Uterus (tissue), 4 donors: ENCODE results near the gene DDHD1. TPM values are rescaled to one million over a fixed set of nuclear protein-coding genes. Genes with fewer than 3 reads are reported as not detected.

Source experiments
- DNase-seq, 2 donors: peaks; one replicate each; pipeline ENCODE4 v3.0.0-alpha.2; 2019 to 2020
- H3K27ac ChIP-seq, 2 donors: fragments of 200-600 bp; sonication (generic); 1 replicate in 1 of 2; 2 replicates in 1 of 2; pipeline ENCODE4 v1.5.1; 2016 to 2018
- H3K27me3 ChIP-seq, 2 donors: fragments of 200-600 bp; sonication (generic); one replicate each; pipeline ENCODE4 v1.5.1; 2018 to 2019; ENCODE audit warnings: control low read depth in 1 of 2
- H3K36me3 ChIP-seq, 2 donors: fragments of 200-600 bp; sonication (generic); one replicate each; pipeline ENCODE4 v1.5.1; 2019; ENCODE audit warnings: control low read depth in 1 of 2
- H3K4me1 ChIP-seq, 2 donors: fragments of 200-600 bp; sonication (generic); one replicate each; pipeline ENCODE4 v1.5.1; 2018 to 2019; ENCODE audit warnings: control low read depth in 1 of 2
- H3K4me3 ChIP-seq, 2 donors: fragments of 200-600 bp; sonication (generic); 1 replicate in 1 of 2; 2 replicates in 1 of 2; pipeline ENCODE4 v1.5.1; 2018 to 2019; ENCODE audit warnings: mild to moderate bottlenecking in 1 of 2
- H3K9me3 ChIP-seq, 2 donors: fragments of 200-600 bp; sonication (generic); one replicate each; pipeline ENCODE4 v1.5.1; 2019; ENCODE audit warnings: control low read depth in 1 of 2
- POLR2A ChIP-seq, 2 donors: fragments of 450-650 bp; IDR thresholded peaks; one replicate each; pipeline ENCODE4 v1.6.1; 2016; ENCODE audit warnings: antibody characterized with exemption in 2 of 2, mild to moderate bottlenecking in 1 of 2, moderate library complexity in 1 of 2
- intact Hi-C: fragments of 100-400 bp; cut with DNase I; formaldehyde crosslinking; loops from one replicate; pipeline ENCODE4 v1.15.1; 2023; ENCODE audit warnings: low total_unique reads
- total RNA-seq, 4 donors: library from RNA; depleted of rRNA in 3 of 4; stranded (reverse); fragments of >200 nt in 3 of 4; gene quantifications; one replicate each; pipeline versions ENCODE4 v1.1.0 to v1.2.4, GENCODE V29; 2014 to 2023
- TF ChIP-seq, protein P1 (sequence below), 4 experiments: fragments of 200-600 bp in 2 of 4; fragments of 450-650 bp in 2 of 4; sonication (generic) in 2 of 4; IDR thresholded peaks; one replicate each; pipeline ENCODE4 v1.5.1; 2016 to 2019; ENCODE audit warnings: antibody characterized with exemption in 4 of 4, mild to moderate bottlenecking in 2 of 4, moderate library complexity in 1 of 4
- donor health status: DM: yes; HTN: yes; CAD: no.

The DDHD1 gene
- total RNA-seq, 4 donors from 2014 or later = 25.1 to 38.5 (median 30.7) TPM

DNA sequence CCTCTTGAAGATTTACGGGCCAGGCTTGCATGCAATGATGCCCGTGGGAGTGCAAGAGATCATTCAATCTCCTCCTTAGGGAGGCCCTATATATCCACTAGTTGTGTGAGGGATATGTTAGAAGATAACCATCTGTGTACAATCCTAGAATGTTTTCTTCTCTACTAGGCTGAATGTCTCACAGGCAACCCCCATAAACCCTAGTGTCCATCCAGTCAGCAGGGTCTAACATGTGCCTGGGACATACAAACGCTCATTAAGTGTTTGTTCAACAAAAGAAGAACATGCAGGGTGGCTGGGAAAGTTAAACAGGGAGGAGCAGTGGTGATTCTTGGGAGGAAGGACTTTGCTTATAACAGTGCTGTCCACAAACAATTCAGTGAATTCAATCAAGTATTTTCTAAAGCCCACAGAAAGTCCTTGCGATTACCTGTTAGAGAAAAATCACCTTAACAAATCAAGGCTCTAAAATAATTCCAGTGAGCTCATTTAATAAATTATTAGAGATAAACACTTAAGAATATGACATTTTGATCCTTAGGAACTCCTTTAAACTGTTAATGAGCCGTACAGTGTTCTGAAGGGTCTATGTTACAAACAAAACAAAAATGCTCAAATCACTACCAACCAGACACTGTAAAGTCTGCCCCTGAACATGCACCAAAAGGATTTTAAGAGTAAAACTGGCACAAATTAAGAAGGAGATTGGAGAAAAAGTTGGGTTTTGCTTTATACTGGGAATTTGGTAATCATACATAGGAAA lies 105.6 kb downstream of the DDHD1 start:
- TF ChIP-seq, protein P1, sequence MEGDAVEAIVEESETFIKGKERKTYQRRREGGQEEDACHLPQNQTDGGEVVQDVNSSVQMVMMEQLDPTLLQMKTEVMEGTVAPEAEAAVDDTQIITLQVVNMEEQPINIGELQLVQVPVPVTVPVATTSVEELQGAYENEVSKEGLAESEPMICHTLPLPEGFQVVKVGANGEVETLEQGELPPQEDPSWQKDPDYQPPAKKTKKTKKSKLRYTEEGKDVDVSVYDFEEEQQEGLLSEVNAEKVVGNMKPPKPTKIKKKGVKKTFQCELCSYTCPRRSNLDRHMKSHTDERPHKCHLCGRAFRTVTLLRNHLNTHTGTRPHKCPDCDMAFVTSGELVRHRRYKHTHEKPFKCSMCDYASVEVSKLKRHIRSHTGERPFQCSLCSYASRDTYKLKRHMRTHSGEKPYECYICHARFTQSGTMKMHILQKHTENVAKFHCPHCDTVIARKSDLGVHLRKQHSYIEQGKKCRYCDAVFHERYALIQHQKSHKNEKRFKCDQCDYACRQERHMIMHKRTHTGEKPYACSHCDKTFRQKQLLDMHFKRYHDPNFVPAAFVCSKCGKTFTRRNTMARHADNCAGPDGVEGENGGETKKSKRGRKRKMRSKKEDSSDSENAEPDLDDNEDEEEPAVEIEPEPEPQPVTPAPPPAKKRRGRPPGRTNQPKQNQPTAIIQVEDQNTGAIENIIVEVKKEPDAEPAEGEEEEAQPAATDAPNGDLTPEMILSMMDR (IDR thresholded peaks at IDR 0.05) = no peak
- no peak for TF ChIP-seq POLR2A (IDR thresholded peaks at IDR 0.05)
- DNase-seq = no peak
- H3K9me3 ChIP-seq = no peaks in the 10 kb centered on the region
- H3K4me1 ChIP-seq = no peaks in the 10 kb centered on the region
- H3K27ac ChIP-seq = no peak overlapping the region
- H3K36me3 ChIP-seq = no peaks in the 10 kb centered on the region
- H3K4me3 ChIP-seq = no peak overlapping the region
- no peaks in the 10 kb centered on the region for H3K27me3 ChIP-seq
- intact Hi-C loops = no loop called here

- peak overlapping the region in 1 of 2 donors; percentile 48 for H3K27ac ChIP-seq
- no peak overlapping the region for H3K4me3 ChIP-seq
- intact Hi-C loops = no loop called here
- no peaks in the 10 kb centered on the region for H3K9me3 ChIP-seq
- H3K4me1 ChIP-seq = no peaks in the 10 kb centered on the region
- TF ChIP-seq, protein P1 (IDR thresholded peaks at IDR 0.05) = no peak
- TF ChIP-seq POLR2A (IDR thresholded peaks at IDR 0.05) = no peak
- H3K36me3 ChIP-seq = no peaks in the 10 kb centered on the region
- no peaks in the 10 kb centered on the region for H3K27me3 ChIP-seq
- no peak for DNase-seq
Observed at GRCh38 chr14:53044486-53044885, 108.6 kb downstream of the DDHD1 start.

DNA sequence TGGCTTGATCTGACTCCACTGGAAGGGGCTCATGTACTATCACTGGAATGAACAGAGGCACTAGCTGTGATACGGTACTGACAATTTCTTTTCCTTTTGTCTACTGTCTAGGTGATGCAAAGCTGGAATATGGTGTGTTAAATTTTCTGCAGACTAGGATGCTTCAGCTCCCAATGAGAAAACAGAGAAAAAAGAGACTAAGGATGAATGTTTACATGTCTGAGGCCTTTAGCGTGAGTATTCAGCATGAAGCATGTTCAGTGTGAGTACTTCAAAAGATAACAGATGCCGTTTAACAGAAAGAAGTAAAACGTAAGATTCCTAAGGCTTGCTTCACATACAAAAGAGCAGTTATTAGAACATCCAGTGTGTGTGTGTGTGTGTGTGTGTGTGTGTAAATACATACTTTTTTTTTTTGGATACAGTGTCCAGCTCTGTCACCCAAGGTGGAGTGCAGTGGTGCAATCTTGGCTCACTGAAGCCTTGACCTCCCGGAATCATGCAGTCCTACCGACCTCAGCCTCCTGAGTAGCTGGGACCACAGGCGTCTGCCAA lies 110.0 kb downstream of the DDHD1 start:
- DNase-seq = peak; percentile 17 to 20
- no peaks in the 10 kb centered on the region for H3K36me3 ChIP-seq
- TF ChIP-seq POLR2A (IDR thresholded peaks at IDR 0.05) = no peak
- TF ChIP-seq, protein P1 (IDR thresholded peaks at IDR 0.05) = no peak
- no peaks in the 10 kb centered on the region for H3K4me1 ChIP-seq
- no peaks in the 10 kb centered on the region for H3K27me3 ChIP-seq
- H3K4me3 ChIP-seq = no peak overlapping the region
- peak overlapping the region; percentile 41 to 48 for H3K27ac ChIP-seq
- H3K9me3 ChIP-seq = no peaks in the 10 kb centered on the region
- intact Hi-C loops = no loop called here

- Histone ChIP-seq H3K36me3 (no peaks in the 10 kb centered on the region), H3K9me3 (no peaks in the 10 kb centered on the region), H3K4me3 (no peak overlapping the region), H3K27me3 (no peaks in the 10 kb centered on the region), H3K27ac (peak overlapping the region; percentile 41 to 42), H3K4me1 (no peaks in the 10 kb centered on the region)
- DNase-seq = no peak
- TF ChIP-seq POLR2A (IDR thresholded peaks at IDR 0.05) = no peak
- TF ChIP-seq, protein P1 (IDR thresholded peaks at IDR 0.05) = no peak
- intact Hi-C loops = no loop called here
Observed at GRCh38 chr14:53042480-53042879, 110.6 kb downstream of the DDHD1 start.

GRCh38 chr14:53041067-53041466 lies 112.1 kb downstream of the DDHD1 start:
- Histone ChIP-seq H3K9me3 (no peaks in the 10 kb centered on the region), H3K27me3 (no peaks in the 10 kb centered on the region), H3K4me3 (no peak overlapping the region), H3K36me3 (no peaks in the 10 kb centered on the region), H3K4me1 (no peaks in the 10 kb centered on the region), H3K27ac (no peak overlapping the region)
- intact Hi-C loops = no loop called here
- TF ChIP-seq POLR2A (IDR thresholded peaks at IDR 0.05) = no peak
- TF ChIP-seq, protein P1 (IDR thresholded peaks at IDR 0.05) = no peak
- no peak for DNase-seq
